Measurements from ENCODE around the gene CARD10. TPM values are rescaled to one million over a fixed set of nuclear protein-coding genes. Genes with fewer than 3 reads are reported as not detected.

CARD10 gene
- total and polyA plus RNA-seq, 2 of the 13 experiments (the other 11 are each of a cell fraction or from before 2014, with no cell fraction given), result 35.2 to 55.8 TPM

GRCh38 chr22:37559901-37560607 is 40.8 kb upstream of the CARD10 start, which contains the start of gene CDC42EP1 (continued):
- TF ChIP-seq ZNF124 (CRISPR knock-in tag; IDR thresholded peaks at IDR 0.05) (0 out of 2 replicates have a peak, but pooled peaks have one; percentile 20), ZSCAN30 (CRISPR knock-in tag; IDR thresholded peaks at IDR 0.05) (no peak), ZSCAN29 (CRISPR knock-in tag; conservative IDR thresholded peaks at IDR 0.05) (no peak), PTBP1 (IDR thresholded peaks at IDR 0.05; ENCODE audit: low read depth, low read length, poor library complexity, severe bottlenecking) (no peak), KAT7 (CRISPR knock-in tag; IDR thresholded peaks at IDR 0.05; ENCODE audit: borderline replicate concordance) (peak; percentile 62; the same call in 1 of the 2 replicates)

- Histone ChIP-seq H3K27ac (ENCODE audit: extremely low read length, insufficient read depth, low read length) (peak overlapping the region; percentile 86), H3K4me2 (ENCODE audit: low read depth, low read length) (peak overlapping the region; percentile 93), H3K36me3 (replicated peaks in 1 of 2; ENCODE audit: control insufficient read depth in 1 of 2, insufficient read depth in 2 of 2, low read length in 2 of 2) (peaks cover 1 to 7% of the 10 kb centered on the region in 2 experiments; a peak in 3 of 5 replicates), H2AFZ (ENCODE audit: low read length) (no peak overlapping the region), H3K4me3 (replicated peaks in 1 of 3; ENCODE audit: insufficient read depth in 1 of 3, low read depth in 2 of 3, low read length in 3 of 3) (peak overlapping the region; percentile 62 to 98 (median 98)), H4K20me1 (ENCODE audit: insufficient read depth, low read length) (peaks cover 12% of the 10 kb centered on the region), H3K79me2 (ENCODE audit: insufficient read depth, low read length) (peaks cover 41% of the 10 kb centered on the region), H3K4me1 (ENCODE audit: insufficient read depth, low read length) (peaks cover 83% of the 10 kb centered on the region), H3K27me3 (ENCODE audit: control insufficient read depth in 1 of 2, insufficient read depth in 2 of 2, low read length in 2 of 2) (no peaks in the 10 kb centered on the region; a peak in 2 of 5 replicates), H3K9me3 (ENCODE audit: low read length) (no peaks in the 10 kb centered on the region), H3K9ac (ENCODE audit: insufficient read depth, low read depth, low read length) (peak overlapping the region; percentile 99)
- no peak for FAIRE-seq
- intact Hi-C loops (cut with micrococcal nuclease; ENCODE audit: unreplicated experiment) (no loop called here), in situ Hi-C loops (cut with HindIII; ENCODE audit: extremely low pct_ligation_motif_present, low pct_unique_long_range_greater_than_20kb) (no loop called here)
- 70% methylated on average over 1 of the region's 6 CpGs for WGBS (ENCODE audit: low lambda C conversion rate)
- TSS peak; percentile 59 for BruUV-seq (replicated peaks)
- 0 out of 2 replicates have a peak, but pooled peaks have one; percentile 6 for TF ChIP-seq ZIK1 (CRISPR knock-in tag; IDR thresholded peaks at IDR 0.05; ENCODE audit: borderline replicate concordance, low read depth)
- TF ChIP-seq ZFP36 (IDR thresholded peaks at IDR 0.05; ENCODE audit: borderline replicate concordance, low read depth, low read length, partially characterized antibody), result no peak
- no peak for DNase-seq (ENCODE audit: low spot score)
- ChIA-PET POLR2A (interaction anchor here (0.6 to 17.5 kb wide), 14 partner anchors 10 to 527 kb away, joined by 3 to 976 read pairs (median 4); partner anchors contain the start of genes GGA1 and LGALS2), CTCF (ENCODE audit: low intra/inter-chr PET ratio, low total read pairs) (no interaction called here)
- no peak for ATAC-seq
Measured at GRCh38 chr22:37559521-37559900, 40.3 kb upstream of the CARD10 start.

All from HepG2 (cell line).